ENCODE results near the gene PAFAH2.
A peak's percentile ranks its signal among the peaks of the same experiment; 100 is the strongest.
"Not testable (repeated sequence)": the region's sequence is repeated elsewhere in the genome, so short reads cannot be mapped to it uniquely, and the experiment has no call there.

The PAFAH2 gene

DNA sequence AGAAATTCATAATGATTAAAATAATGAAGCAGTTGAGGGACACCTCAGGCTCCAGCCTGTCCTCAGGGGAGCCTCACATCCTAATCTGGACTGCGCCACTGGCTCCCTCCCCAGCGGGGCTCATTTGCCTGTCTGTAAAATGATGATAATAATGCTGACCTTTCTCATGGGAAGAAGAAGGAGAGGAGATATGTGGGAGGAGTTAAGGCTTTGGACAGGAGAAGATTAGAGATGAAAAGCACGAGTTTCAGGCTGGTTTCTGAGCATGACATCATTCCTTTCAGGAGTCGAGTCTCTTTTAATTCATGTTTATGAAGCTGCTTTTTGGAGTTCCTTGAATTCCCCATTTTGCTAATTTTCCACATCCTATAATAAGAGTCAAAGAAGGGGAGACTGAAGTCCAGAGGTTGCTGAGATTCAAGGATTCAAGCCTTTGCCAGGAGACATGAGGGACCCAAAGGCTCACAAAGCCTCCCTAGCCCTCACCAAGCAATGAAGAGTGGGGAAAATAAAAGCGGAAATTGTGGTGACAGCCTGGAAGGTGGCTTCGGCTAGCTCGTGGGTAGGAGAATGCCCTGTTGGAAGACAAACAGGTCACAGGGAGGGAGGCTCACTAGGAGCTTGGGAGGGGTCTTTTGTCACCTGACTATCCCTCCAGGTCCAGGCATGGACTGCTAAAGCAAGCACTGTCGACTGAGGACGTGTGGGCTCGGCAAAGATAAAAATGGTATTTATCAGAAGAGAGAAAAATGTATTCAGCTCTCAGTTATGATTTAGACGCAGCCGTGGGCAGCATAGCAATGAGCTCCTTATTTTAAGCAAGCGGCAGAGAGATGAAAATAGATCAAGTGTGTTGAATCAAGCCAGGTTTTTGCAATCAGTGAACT, 64.1 kb downstream of the PAFAH2 start:
- peak in 27 of 58 donors; percentile 6 to 70 (median 32) for DNase-seq

DNA sequence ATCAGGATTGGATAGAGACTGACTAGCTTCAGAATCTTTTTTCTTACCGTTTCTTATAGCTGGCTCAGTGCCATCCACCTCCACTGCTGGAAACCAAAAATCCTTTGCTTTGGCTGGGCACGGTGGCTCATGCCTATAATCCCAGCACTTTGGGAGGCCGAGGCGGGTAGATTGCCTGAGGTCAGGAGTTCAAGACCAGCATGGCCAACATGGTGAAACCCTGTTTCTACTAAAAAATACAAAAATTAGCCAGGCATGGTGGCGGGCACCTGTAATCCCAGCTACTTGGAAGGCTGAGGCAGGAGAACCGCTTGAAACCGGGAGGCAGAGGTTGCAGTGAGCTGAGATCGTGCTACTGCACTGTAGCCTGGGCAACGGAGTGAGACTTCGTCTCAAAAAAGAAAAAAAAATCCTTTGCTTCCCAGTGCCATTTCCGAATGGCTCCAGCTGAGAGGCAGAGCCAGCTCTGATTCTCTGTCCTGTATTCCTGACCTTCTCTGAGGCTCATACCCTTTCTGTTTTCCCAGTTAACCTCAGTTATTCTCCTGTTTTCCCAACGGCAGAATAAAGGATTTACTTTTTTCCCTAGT, 65.0 kb downstream of the PAFAH2 start:
- DNase-seq, result not testable (repeated sequence)

DNA sequence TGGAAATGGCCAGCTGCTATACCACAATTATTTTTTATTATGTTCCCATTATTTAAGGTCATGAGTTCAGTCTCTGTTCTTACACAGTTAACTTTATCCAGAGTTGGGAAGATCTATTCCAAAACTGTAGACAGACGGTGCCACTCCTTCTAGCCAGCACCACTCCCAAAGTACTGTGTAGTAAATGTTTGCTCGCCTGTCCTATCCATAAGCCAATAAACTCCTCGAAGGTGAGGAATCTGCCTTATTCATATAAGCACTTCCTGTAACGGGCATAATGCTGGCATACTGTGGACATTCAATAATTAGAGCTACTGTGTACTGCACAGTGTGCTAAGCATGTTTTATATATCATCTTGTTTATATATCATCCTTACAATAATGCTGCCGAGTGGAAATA, 65.5 kb downstream of the PAFAH2 start:
- DNase-seq, result no peak

DNA sequence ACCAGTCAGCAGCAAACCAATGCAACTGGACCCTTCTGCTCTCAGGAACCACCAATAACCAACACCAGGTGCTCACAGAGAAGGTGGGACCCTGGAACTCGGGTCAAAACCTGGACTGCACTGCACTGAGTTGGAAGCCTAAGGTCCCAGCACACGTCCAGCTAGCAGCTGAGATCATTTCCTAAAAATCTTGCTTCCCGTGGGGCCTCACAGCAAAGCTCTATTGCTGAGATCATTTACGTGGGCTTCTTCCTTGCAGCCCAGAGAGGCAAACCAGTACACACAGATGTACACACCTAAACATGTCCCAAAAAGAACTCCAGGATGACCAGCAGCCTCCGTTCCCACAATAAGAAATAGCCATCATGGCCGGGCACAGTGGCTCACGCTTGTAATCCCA, 68.8 kb downstream of the PAFAH2 start:
- DNase-seq, result no peak

DNA sequence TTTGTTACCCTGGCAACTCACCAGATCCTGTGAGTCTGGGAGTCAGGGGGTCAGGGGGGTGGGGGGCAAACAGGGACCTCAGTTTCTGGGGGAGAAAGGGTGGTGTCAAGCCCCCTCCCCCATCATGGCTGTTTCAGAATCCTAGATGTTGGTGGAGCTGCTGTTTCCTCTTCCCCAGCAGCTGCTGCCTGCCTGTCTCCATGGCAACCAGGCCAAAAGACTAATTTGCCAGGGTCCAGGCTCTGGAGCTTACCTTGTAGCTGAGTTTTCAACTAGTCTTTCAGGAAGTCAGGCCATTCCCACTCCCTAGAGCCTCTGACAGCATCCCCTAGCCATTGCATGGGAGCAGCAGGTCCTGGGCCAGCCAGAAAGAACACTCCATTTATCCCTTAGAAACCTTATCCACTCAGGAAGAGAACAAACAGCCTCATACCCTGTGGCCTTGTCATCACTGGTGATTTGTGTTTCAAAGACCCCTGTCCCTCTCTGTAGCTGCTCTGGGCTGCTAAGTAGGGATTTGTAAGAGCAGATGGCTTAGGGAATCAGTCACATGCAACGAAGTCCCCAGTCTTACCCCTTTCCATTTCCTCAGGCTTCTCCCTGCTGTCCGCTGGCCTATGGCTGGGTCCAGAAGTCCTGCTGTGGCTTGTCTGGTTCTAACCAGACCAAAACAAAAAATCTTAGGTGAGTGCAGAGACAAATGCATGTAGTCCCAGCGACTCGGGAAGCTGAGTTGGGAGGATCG, 70.2 kb downstream of the PAFAH2 start:
- DNase-seq, result peak in 15 of 58 donors; percentile 15 to 71 (median 31)

DNA sequence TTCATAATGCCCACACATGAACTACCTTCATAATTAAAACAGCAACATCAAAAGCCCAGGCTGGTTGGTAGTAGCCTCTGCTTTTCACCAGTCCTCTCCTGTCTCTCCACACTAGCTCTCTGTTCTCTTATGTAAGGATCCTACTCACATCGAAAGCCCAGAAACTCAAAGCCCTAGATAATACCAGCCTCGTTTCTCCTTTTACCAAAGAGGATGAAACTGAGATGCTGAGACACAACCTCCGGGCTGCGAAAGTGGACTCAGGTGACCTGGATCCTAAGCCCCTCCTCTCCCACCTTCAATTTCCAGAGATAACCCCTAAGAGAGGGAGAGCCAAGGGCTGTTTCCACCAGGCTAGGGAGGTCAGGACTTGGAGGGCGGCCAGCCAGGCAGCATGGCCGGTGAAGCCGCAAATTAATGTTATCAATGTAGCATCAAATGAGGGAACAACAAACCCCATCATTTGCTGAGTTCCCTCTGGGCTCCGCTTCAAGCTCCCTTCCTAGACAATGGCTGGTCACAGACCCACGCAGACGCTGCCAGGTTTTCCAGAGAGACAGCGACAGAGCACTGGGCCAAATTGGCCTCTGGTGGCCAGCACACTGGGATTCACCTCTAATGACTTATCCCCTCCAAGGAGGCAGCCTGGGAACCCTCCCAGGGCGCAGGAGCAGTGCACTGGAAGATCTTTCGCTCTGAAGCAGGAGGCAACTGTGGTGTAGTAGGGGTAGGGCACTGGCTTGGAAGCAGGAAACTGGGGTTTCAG, 70.9 kb downstream of the PAFAH2 start:
- DNase-seq, result peak in 46 of 58 donors; percentile 17 to 81 (median 49)

DNA sequence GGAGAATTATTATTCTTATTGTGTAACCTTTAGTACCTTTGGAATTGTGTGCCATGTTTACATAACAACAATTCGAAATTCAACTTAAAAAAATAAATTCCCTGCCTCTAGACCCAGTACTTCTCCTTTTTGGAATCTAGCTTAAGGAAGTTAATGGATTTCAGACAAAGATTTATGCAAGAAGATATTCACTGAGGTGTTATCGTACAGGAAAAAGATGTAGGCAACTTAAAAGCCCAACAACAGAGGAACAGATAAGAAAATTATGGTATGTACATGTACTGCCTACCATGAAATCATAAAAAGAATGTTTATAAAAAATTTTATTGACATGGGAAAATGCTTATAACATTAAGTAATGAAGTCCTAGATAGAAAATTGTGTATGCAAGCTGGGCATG, 73.4 kb downstream of the PAFAH2 start:
- DNase-seq, result no peak

DNA sequence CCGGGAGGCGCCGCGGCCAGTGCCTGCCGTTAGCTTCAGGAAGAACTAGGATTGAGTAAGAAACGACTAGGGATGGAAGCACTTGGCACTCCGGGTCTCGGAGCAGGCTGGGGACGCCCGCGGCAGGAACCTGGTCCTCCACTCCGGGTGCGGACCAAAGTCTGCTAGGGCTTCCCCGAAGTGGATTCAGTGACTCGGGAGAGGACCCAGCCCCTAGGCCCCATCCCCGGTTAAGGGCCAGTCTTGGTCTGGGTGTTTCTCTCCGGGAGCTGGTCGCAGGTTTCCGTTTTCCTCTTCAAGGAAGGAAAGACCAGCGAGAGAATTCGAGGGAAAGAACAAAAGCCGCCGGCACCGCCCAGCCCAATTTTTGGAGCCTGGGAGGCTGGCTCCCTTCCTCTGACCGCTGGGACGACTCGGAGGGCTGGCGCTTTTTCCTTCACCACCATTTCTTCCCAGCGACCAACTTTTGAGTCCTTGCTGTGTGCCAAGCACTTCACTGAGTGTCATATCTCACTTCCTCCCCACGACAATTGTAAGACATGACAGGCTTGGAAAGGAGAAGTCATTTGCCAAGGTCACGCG, 74.8 kb downstream of the PAFAH2 start:
- peak in 20 of 58 donors; percentile 28 to 81 (median 62) for DNase-seq

DNA sequence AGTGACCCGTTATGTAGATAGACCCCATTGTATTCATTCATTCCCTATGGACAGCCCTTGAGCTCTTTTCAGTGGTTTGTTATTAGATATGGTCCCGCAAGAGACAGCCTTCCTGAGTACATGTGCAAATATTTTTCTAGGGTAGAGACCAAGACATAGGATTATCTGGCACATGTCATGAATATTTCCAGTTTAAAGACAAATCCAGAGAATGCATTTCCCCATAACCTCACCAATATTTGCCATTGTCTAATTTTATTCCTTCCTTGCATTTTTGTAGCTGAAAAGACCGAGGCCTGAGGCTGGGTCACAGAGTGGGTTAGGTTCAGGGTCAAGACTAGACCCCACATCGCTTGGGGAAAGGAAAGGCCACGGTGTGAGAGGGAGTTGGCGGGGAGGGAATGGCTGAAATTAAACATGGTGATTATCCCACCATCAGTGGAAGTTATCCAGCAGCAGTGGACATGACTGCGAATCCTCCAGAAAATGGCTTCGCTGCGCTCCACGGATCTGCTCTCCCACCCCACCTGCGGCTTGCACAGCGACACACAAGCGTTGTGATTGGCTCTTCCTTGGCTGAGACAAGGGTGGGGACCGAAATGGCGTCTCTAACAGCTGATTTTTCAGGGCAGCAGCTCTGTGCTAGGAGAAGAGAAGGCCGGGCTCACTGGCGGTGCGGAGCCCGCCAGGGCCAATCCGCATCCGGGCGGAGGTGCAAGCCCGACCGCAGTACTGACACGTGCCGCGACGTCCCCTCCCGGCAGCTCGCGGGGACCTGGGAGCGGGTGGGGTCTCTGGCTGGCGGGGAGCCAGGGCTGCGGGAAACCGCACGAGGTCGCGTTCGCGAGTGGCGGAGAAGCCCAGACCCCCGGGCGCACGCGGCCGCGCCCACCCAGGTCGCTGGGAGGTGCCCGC, 75.5 kb downstream of the PAFAH2 start:
- DNase-seq, result peak in 53 of 58 donors; percentile 30 to 89 (median 58)

DNA sequence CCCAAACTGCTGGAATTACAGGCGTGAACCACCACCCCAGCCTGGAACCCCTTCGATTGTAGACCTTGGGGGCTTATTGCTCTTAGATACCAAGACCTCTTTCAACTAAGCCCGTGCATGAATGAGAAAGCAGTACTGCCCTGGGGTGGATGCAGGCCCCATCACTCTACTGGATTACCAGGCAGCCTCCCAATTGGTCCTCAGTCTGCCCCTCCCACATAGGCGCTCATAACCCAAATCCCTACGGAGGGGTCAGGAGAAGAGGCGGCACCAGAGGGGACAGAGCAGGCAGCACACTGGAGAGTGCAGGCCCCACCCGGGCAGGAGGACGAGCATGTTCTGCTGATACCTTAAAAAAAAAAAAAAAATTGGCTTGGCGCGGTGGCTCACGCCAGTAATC, 79.2 kb downstream of the PAFAH2 start:
- no peak for DNase-seq

DNA sequence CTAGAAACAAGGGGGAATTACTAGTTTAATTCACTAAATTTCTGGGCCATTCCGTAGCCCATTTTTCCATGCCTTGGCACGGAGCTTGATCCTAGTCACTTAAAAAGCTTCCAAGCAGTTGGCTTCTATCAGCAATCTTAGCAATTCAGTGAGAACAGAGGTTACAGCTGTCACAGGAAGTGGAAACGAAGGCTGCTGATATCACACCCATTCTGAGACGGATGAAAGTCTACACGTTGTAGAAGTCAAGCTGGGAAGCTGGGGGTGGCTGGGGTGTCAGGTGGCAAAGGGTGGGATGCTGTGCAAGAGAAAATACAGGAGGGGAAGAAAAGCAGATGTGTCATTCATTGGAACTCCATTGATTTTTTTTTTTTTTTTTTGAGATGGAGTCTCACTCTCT, 79.9 kb downstream of the PAFAH2 start:
- peak in 1 of 58 donors; percentile 18 for DNase-seq

DNA sequence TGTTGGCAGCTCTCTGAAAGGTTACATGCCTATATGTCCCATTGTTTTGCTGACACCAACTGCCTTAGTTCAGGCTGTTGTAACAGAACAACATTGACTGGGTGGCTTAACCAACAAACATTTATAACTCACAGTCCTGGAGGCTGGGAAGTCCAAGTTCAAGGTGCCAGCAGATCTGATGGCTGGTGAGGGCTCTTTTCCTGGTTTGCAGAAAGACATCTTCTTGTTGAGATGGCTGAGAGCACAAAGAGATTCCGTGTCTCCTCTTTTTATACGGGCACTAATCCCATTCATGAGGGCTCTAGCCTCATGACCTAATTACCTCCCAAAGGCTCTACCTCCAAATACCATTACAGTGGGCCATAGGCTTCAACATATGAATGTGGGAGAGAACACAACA, 81.4 kb downstream of the PAFAH2 start:
- DNase-seq, result no peak

DNA sequence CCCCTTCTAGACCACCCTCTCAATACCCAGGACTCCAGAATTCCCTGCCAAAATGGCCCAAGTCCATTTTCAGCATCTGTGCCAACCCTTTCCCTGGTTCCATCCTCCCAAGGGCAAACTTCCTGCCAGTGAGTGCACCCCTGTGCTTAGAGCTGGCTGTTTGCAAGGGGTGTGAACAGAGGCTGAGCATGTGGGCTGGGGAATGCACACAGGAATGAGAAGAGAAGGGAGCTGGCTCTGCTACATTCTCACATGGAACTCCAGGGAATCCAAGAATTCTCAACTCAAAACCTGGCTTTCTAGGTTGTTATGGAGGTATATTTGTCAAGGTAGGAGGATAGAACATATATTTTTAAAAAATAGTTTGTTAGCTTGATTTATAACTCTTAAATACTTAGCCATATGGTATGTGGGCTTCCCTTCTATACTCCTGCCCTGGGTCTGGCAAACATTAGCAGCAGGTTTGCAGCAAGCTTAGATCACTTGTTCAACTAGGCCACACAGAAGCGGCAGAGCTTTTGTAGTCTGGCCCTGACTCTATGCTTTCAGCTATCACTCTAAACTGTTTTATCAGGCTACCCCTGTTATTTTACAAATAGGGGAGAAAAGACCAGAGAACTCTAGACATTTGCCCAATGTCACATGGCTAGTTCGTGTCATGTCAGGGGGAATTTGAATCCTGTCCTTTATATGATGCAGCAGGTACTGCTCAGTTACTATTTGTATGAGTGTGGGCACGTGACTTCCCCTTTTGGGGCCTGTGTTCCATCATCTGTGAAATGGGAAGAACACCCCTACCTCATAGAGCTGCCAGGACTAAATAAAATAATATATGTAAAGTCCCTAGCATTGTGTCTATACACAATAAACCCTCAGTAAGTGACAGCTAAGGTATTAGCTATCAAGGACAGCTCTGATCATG, 83.5 kb downstream of the PAFAH2 start:
- DNase-seq, result peak in 4 of 58 donors; percentile 18 to 75 (median 24)

DNA sequence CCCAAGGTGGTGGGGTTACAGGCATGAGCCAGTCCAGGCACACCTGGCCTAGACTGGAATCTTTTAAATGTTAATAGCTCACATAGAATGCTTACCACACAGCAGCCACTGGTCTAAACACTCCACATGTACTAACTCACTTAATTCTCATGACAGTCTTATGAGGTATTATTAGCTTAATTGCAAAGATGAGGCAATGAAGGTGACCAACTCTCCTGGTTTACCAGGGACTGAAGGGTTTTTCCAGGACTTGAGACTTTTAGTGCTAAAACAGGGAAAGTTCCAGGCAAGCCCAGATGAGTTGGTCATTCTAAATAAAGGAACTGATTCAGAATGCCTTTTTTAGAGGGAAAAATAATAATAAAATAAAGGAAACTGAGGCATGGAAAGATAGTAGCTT, 84.7 kb downstream of the PAFAH2 start:
- DNase-seq, result no peak

DNA sequence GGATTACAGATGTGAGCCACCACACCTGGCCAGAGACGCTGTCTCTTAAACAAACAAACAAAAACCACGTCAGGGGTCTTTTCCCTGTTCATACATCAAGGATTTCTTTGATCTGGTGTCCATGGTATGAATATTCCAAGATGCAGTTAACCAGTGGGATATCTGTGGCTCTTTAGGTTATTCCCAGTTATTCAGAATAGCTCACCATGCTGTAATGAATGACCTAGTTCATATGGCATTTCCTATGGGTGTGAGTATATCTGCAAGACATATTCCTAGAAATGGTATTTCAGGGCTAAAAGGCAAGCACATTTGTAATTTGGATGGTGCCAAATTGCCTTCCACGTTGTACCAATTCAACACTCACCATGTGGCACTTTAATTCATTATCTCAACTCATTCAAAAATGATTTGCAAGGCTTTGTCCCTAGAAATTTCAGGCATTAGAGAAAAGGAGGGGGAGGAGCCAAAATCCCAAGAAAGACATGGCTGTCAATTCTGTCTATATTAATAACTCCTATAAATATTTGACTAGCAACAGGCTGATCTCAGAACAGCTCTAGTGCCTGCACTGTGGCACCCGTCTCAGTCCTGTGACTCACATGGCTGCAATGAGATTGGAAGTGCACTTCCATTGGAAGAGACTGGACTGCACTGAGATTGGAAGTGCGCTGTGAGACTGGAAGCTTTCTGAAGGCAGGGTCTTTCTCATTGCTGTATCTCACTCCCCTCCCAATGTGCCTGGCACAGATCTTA, 85.6 kb downstream of the PAFAH2 start:
- DNase-seq, result no peak

DNA sequence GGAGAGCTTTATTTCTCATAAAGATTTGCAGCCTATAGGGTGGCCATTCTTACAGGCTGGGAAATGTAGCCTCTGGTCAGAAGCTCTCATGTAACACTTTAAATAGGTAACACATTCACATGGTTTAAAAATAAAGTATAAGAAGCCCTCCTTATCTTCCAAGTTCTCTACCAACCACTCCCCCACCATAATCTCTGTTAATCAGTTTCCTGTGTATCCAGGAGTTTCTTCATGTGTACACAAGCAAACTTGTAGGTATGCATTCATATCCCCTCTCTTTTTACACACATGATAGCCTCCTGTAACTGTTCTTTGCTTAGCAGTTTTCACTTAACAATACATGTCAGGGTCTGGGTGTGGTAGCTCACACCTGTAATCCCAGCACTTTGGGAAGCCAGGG, 86.7 kb downstream of the PAFAH2 start:
- DNase-seq, result no peak
